Islet of Langerhans (tissue), 1 donor: ENCODE results near the gene USF2.
"Not testable (repeated sequence)": the region's sequence is repeated elsewhere in the genome, so short reads cannot be mapped to it uniquely, and the experiment has no call there.

ENCODE experiments used
- FAIRE-seq: peaks from one replicate; lab custom pipeline; 2011; peaks lifted over from hg19 to GRCh38; lab: Jason Lieb, UNC

The USF2 gene

GRCh38 chr19:35285465-35285864, 16.7 kb downstream of the USF2 start:
- not testable (repeated sequence) for FAIRE-seq

DNA sequence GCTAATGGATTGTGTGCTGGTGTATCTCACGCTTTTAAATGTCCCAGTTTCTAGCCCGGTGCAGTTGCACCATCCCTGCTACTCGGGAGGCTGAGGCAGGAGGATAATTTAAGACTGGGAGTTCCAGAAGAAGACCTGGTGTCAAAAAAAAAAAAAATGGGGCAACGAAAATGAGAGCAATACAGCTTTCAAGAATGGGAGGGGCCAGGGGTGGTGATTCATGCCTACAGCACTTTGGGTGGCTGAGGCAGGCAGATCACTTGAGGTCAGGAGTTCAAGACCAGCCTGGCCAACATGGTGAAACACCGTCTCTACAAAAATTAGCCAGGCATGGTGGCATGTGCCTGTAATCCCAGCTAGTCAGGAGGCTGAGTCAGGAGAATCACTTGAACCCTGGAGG, 17.3 kb downstream of the USF2 start:
- FAIRE-seq: not testable (repeated sequence)

DNA sequence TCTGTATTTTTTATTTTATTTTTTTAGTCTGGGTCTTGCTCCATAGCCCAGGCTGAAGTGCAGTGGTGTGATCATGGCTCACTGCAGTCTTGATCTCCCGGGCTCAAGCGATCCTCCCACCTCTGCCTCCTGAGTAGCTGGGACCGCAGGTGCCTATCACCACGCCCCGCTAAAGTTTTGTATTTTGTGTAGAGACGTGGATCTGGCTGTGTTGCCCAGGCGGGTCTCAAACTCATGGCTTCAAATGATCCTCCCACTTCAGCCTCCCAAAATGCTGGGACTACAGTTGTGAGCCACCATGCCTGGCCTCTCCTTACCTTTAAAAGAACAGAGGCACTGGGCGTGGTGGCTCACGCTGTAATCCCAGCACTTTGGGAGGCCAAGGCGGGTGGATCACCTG, 19.0 kb downstream of the USF2 start:
- FAIRE-seq: no peak

DNA sequence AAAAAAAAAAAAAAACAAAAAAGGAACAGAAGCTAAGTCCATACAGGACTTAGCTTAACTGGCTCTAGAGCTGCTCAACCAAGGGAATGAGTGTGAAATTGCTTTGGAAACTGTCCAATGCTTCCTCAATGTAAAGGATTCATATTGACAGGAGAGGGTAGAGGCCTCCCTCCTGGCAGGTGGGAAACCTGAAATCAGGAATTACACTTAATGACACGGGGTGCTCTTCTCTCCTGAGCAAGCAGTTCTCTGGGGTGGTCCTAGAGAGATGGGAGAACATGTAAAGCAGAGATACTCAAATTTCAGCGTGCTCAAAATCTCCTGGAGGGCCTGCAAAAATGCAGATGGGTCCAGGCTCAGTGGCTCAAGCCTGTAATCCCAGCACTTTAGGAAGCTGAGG, 19.6 kb downstream of the USF2 start:
- FAIRE-seq: no peak

- FAIRE-seq: no peak
Measured at GRCh38 chr19:35288906-35289305, 20.1 kb downstream of the USF2 start.

DNA sequence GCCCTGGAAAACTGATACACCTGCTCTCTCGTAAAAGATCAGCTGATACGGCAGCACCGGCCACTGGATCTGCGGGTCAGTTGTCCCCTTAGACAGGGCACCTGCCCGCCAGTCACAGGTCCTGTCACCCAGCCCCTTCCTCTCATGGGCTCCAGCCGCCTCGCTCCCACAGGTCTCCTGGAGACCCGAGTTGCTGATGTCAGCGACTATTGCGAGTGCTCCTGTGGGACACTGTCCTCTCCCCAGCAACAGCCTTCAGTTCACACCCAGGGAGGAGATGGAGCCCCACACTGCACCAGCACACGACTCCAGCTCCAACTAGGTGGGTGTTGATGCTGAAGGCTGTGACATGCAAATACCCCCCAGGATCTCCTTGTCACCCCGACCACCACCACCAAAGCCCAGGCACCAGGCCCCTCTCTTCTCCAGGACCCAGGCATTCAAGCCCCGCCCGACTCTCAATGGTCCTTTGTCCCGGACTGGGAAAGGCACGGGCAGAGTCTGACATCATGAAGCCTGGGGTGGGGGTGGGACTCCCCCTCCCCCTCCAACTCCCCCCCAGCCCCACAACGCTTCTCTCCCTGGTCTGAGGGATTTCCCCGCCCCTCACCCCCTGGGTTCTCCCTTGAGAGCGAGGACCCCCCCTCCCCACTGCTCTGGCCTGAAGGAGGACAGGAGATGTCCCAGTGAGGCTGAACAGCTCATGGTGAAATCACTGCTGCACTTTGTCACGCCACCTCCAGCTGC, 21.8 kb downstream of the USF2 start:
- no peak for FAIRE-seq

GRCh38 chr19:35291259-35291658, 22.5 kb downstream of the USF2 start:
- FAIRE-seq: no peak

GRCh38 chr19:35291916-35292315, 23.2 kb downstream of the USF2 start, which contains the start of gene MAG:
Gene MAG, plus strand, starts transcription at chr19:35292161. Its CDS starts 3,248 bp downstream, at chr19:35295409.
- no peak for FAIRE-seq

DNA sequence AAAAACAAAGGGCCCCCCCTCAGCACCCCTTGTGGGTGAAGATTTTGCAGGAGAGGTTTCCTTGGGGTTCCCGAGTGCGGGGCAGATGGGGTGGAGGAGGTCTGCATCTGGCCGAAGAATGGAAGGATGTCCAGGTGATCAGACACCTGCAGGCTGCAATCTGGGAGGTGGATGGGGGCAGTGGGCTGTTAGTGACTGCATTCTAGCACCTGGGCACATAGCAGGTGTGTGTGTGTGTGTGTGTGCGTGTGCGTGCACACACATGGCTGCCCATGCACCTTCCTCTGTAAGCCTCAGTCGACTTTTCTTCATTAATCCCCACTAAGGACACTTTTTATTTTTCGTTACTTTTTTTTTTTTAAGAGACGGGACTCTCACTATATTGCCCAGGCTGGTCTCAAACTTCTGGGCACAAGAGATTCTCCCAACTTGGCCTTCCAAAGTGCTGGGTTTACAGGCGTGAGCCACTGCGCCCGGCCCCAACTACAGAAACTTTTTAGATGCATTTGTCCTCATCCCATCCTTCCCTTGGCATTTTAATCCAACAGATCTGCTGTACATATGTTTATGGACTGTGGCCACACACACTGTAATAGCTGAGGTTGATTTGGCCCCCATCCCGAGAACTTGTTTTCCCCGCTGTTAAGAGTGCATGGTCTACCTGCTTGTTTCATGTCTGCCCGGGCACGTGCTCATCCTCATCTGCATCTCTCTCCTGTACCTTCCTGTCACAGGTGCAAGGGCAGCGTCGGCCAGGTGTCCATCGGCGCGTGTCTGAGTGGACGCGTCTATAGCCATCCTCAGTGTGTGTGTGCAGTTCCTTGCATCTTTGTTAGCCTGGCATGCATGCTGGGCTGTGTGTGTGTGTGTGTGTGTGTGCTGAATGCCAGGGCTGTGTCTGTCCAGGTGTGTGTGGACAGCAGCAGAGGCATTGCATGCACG, 23.9 kb downstream of the USF2 start:
- no peak for FAIRE-seq

GRCh38 chr19:35293363-35293739, 24.6 kb downstream of the USF2 start:
- FAIRE-seq: no peak

GRCh38 chr19:35293808-35294207, 25.0 kb downstream of the USF2 start:
- FAIRE-seq: no peak

- FAIRE-seq: no peak
Measured at GRCh38 chr19:35294328-35294727, 25.6 kb downstream of the USF2 start.

DNA sequence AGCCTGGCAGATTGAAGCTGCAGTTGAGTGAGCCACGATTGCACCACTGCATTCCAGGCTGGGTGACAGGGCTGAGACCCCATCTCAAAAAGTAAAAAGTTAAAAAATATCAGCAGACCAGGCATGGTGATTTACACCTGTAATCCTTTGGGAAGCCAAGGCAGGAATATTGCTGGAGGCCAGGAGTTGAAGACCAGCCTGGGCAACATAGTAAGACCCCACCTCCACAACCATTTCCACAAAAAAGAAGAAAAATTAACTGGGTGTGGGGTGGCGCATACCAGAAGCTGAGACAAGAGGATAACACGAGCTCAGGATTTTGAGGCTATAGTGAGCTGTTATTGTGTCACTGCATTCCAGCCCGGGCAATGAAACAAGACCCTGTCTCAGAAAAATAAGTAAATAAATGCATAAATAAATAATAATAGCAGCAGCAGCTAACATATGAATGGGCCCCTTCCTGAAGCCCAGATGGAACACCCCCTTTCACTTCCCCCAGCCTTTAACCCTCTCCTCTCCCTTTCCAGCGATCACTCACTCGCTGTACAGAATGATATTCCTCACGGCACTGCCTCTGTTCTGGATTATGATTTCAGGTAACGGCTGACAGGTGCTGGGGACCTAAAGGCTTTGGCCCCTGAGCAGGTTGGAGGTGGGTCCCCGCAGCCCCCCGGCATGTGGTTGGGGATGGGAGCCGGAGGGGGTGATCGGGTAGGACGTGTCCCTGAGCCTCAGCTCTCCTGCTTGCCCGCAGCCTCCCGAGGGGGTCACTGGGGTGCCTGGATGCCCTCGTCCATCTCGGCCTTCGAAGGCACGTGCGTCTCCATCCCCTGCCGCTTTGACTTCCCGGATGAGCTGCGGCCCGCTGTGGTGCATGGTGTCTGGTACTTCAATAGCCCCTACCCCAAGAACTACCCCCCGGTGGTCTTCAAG, 26.4 kb downstream of the USF2 start:
- FAIRE-seq: no peak

- no peak for FAIRE-seq
Measured at GRCh38 chr19:35295792-35296462, 27.2 kb downstream of the USF2 start.

DNA sequence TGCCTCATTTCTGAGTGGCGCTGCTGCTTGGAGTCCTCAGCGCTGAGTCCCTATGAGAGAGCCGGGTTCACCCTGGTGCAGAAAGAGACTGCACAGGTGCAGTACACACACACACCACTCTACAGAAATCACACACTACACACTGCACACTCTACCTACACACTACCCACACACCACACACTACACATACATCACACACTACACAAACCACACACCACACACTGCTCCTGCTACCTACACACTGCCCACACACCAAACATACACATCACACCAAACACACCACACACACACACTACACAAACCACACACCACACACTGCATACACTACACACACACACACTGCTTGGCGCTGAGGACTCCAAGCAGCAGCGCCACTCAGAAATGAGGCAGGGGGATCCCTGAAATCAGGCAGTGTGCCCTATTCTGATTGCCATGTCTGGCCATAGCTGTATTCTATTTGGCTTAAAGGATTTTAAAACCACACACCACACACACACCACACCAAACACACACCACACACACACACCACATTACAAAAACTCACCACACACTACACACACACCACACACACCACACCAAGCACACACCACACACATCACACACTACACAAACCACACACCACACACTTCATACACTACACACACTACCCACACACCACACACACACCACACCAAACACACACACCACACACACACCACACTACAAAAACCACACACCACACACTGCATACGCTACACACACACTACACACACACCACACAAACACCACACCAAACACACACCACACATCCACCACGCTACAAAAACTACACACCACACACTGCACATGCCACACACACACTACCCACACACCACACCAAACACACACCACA, 28.1 kb downstream of the USF2 start:
- FAIRE-seq: no peak

DNA sequence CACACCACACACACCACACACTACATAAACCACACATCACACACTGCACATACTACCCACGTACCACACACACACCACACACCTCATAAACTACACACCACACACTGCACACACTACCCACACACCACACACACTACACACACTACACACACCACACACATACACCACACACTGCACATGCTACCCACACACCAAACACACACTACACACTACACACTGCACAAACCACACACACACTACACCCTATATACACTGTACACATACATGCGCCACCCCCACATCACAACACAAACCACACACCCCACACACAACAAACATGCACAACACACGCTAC, 28.7 kb downstream of the USF2 start:
- FAIRE-seq: no peak

- FAIRE-seq: no peak
Measured at GRCh38 chr19:35297922-35298321, 29.2 kb downstream of the USF2 start.

- FAIRE-seq: no peak
Measured at GRCh38 chr19:35298561-35298972, 29.8 kb downstream of the USF2 start.

- FAIRE-seq: no peak
Measured at GRCh38 chr19:35299523-35300338, 31.0 kb downstream of the USF2 start.

DNA sequence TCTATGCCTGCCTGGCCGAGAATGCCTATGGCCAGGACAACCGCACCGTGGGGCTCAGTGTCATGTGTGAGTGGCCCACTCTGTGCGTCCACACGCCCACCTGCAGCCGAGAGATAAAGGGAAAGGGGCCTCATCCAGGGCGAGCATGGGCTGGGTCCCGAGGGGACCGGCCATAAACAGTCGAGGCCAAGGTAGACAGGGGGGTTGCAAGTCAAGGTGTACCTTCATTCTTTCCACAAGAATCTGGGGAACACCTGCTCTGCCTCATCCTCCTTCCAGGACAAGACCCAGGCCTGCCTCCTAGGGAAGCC, 31.5 kb downstream of the USF2 start:
- no peak for FAIRE-seq
